B cell (primary cell): Measurements from ENCODE around the gene ANKFY1.

Source experiments
- CTCF ChIP-seq: fragments of 200-600 bp; IDR thresholded peaks from one replicate; pipeline ENCODE4 v1.8.0; 2022; ENCODE audit warnings: antibody characterized with exemption, mild to moderate bottlenecking
- EZH2 ChIP-seq: IDR thresholded peaks from 2 replicates; pipeline ENCODE4 v1.6.1; 2012; ENCODE audit warnings: borderline replicate concordance, low read depth, mild to moderate bottlenecking, moderate library complexity, low read length; ENCODE audit not compliant: insufficient read depth, poor library complexity, severe bottlenecking

GRCh38 chr17:4162775-4163466 lies 100.9 kb downstream of the ANKFY1 start:
- TF ChIP-seq CTCF (no peak), EZH2 (no peak)
